Measurements from ENCODE around the gene SLIRP.

- TF ChIP-seq, protein P1, sequence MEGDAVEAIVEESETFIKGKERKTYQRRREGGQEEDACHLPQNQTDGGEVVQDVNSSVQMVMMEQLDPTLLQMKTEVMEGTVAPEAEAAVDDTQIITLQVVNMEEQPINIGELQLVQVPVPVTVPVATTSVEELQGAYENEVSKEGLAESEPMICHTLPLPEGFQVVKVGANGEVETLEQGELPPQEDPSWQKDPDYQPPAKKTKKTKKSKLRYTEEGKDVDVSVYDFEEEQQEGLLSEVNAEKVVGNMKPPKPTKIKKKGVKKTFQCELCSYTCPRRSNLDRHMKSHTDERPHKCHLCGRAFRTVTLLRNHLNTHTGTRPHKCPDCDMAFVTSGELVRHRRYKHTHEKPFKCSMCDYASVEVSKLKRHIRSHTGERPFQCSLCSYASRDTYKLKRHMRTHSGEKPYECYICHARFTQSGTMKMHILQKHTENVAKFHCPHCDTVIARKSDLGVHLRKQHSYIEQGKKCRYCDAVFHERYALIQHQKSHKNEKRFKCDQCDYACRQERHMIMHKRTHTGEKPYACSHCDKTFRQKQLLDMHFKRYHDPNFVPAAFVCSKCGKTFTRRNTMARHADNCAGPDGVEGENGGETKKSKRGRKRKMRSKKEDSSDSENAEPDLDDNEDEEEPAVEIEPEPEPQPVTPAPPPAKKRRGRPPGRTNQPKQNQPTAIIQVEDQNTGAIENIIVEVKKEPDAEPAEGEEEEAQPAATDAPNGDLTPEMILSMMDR (IDR thresholded peaks at IDR 0.05), result no peak
- TF ChIP-seq POLR2AphosphoS5 (IDR thresholded peaks at IDR 0.05; ENCODE audit: low read depth, low read length) (no peak), REST (IDR thresholded peaks at IDR 0.05; ENCODE audit: insufficient read depth in 1 of 2, low read depth in 2 of 2, low read length in 1 of 2) (no peak), TCF7L2 (IDR thresholded peaks at IDR 0.05; ENCODE audit: low read depth, low read length) (no peak)
These were observed 16.6 kb upstream of the SLIRP start for GRCh38 chr14:77691259-77691658.

Data from Panc1 (cell line).